ENCODE measurements around the gene CTBP1.

The CTBP1 gene

GRCh38 chr4:1248245-1249147 is at the start of gene CTBP1:
CTBP1 (minus strand) TSS chr4:1249130; CDS start chr4:1241331, 7,799 bp downstream.
- TF ChIP-seq MAX (IDR thresholded peaks at IDR 0.05) (peak; percentile 37; the same call in 1 of the 2 replicates), CREB1 (IDR thresholded peaks at IDR 0.05; ENCODE audit: low read depth) (no peak), TEAD4 (IDR thresholded peaks at IDR 0.05) (no peak), YY1 (IDR thresholded peaks at IDR 0.05; ENCODE audit: low read depth) (peak; percentile 4; the same call in 1 of the 2 replicates), CEBPB (IDR thresholded peaks at IDR 0.05) (no peak), TCF12 (IDR thresholded peaks at IDR 0.05; ENCODE audit: low read depth) (0 out of 2 replicates have a peak, but pooled peaks have one; percentile 16), USF1 (IDR thresholded peaks at IDR 0.05) (peak; percentile 7; the same call in 1 of the 2 replicates), TAF1 (IDR thresholded peaks at IDR 0.05; ENCODE audit: low read depth) (no peak), ZBTB7A (IDR thresholded peaks at IDR 0.05; ENCODE audit: low read depth) (0 out of 2 replicates have a peak, but pooled peaks have one; percentile 18), FOXM1 (IDR thresholded peaks at IDR 0.05; ENCODE audit: borderline replicate concordance, low read depth) (no peak), RAD21 (IDR thresholded peaks at IDR 0.05; ENCODE audit: low read depth) (no peak), EP300 (IDR thresholded peaks at IDR 0.05; ENCODE audit: borderline replicate concordance) (no peak), NFIC (IDR thresholded peaks at IDR 0.05) (no peak)

- TF ChIP-seq FOXM1 (IDR thresholded peaks at IDR 0.05; ENCODE audit: borderline replicate concordance, low read depth) (no peak), NFIC (IDR thresholded peaks at IDR 0.05) (no peak)
Observed at GRCh38 chr4:1298461-1298860, 49.5 kb upstream of the CTBP1 start.

GRCh38 chr4:1297456-1298325 is 48.8 kb upstream of the CTBP1 start:
- TF ChIP-seq RAD21 (IDR thresholded peaks at IDR 0.05; ENCODE audit: low read depth) (no peak), ZBTB7A (IDR thresholded peaks at IDR 0.05; ENCODE audit: low read depth) (no peak), TAF1 (IDR thresholded peaks at IDR 0.05; ENCODE audit: low read depth) (no peak), TEAD4 (IDR thresholded peaks at IDR 0.05) (peak; percentile 36), CREB1 (IDR thresholded peaks at IDR 0.05; ENCODE audit: low read depth) (no peak), YY1 (IDR thresholded peaks at IDR 0.05; ENCODE audit: low read depth) (no peak), EGR1 (IDR thresholded peaks at IDR 0.05) (no peak), MAX (IDR thresholded peaks at IDR 0.05) (peak; percentile 27; the same call in 1 of the 2 replicates), REST (IDR thresholded peaks at IDR 0.05; ENCODE audit: low read depth) (no peak), USF1 (IDR thresholded peaks at IDR 0.05) (no peak), CEBPB (IDR thresholded peaks at IDR 0.05) (no peak), TCF12 (IDR thresholded peaks at IDR 0.05; ENCODE audit: low read depth) (no peak), NFIC (IDR thresholded peaks at IDR 0.05) (no peak), FOXM1 (IDR thresholded peaks at IDR 0.05; ENCODE audit: borderline replicate concordance, low read depth) (no peak), EP300 (IDR thresholded peaks at IDR 0.05; ENCODE audit: borderline replicate concordance) (no peak)

GRCh38 chr4:1297023-1297395 is 48.1 kb upstream of the CTBP1 start:
- TF ChIP-seq EP300 (IDR thresholded peaks at IDR 0.05; ENCODE audit: borderline replicate concordance): no peak
- no peak for TF ChIP-seq FOXM1 (IDR thresholded peaks at IDR 0.05; ENCODE audit: borderline replicate concordance, low read depth)
- no peak for TF ChIP-seq CEBPB (IDR thresholded peaks at IDR 0.05)
- TF ChIP-seq CREB1 (IDR thresholded peaks at IDR 0.05; ENCODE audit: low read depth): no peak
- no peak for TF ChIP-seq YY1 (IDR thresholded peaks at IDR 0.05; ENCODE audit: low read depth)
- no peak for TF ChIP-seq ZBTB7A (IDR thresholded peaks at IDR 0.05; ENCODE audit: low read depth)
- no peak for TF ChIP-seq TAF1 (IDR thresholded peaks at IDR 0.05; ENCODE audit: low read depth)
- TF ChIP-seq TEAD4 (IDR thresholded peaks at IDR 0.05): no peak
- TF ChIP-seq NFIC (IDR thresholded peaks at IDR 0.05): no peak

GRCh38 chr4:1296324-1297022 is 47.5 kb upstream of the CTBP1 start:
- TF ChIP-seq EGR1 (IDR thresholded peaks at IDR 0.05) (no peak), FOXM1 (IDR thresholded peaks at IDR 0.05; ENCODE audit: borderline replicate concordance, low read depth) (no peak), REST (IDR thresholded peaks at IDR 0.05; ENCODE audit: low read depth) (no peak), TAF1 (IDR thresholded peaks at IDR 0.05; ENCODE audit: low read depth) (no peak), ZBTB7A (IDR thresholded peaks at IDR 0.05; ENCODE audit: low read depth) (no peak), TEAD4 (IDR thresholded peaks at IDR 0.05) (no peak), TCF12 (IDR thresholded peaks at IDR 0.05; ENCODE audit: low read depth) (no peak), EP300 (IDR thresholded peaks at IDR 0.05; ENCODE audit: borderline replicate concordance) (no peak), MAX (IDR thresholded peaks at IDR 0.05) (no peak), USF1 (IDR thresholded peaks at IDR 0.05) (no peak), NFIC (IDR thresholded peaks at IDR 0.05) (no peak), CEBPB (IDR thresholded peaks at IDR 0.05) (no peak), RAD21 (IDR thresholded peaks at IDR 0.05; ENCODE audit: low read depth) (no peak), CREB1 (IDR thresholded peaks at IDR 0.05; ENCODE audit: low read depth) (no peak), YY1 (IDR thresholded peaks at IDR 0.05; ENCODE audit: low read depth) (no peak)
